WTC11 (cell line): ENCODE data around the gene PLAAT3. TPM values are rescaled to one million over a fixed set of nuclear protein-coding genes. Genes with fewer than 3 reads are reported as not detected.
A peak's percentile ranks its signal among the peaks of the same experiment; 100 is the strongest.

ENCODE experiments used
- ATAC-seq: fragments of 200-7000 bp; cut with Tn5 transposase; 2 replicates; pipeline ENCODE4 v1.10.0; 2021; ENCODE audit warnings: mild to moderate bottlenecking, moderate library complexity
- CTCF ChIA-PET: fragments of 300-600 bp; sonication (Branson Sonifier 250); formaldehyde crosslinking; loops from one replicate; lab custom pipeline; 2021; ENCODE audit warnings: antibody characterized with exemption; lab: Charles Lee
- POLR2A ChIA-PET: fragments of 350-600 bp; sonication (Branson Sonifier 250); formaldehyde crosslinking; loops from one replicate; lab custom pipeline; 2021; ENCODE audit warnings: antibody characterized with exemption; lab: Charles Lee
- DNase-seq: peaks from one replicate; pipeline ENCODE4 v3.0.0; 2021; ENCODE audit warnings: low spot score
- H3K27ac Mint-ChIP-seq: 2 replicates; pipeline ENCODE4 v1.8.0; 2021; ENCODE audit warnings: mixed read lengths
- H3K27me3 Mint-ChIP-seq: 2 replicates; pipeline ENCODE4 v1.8.0; 2021; ENCODE audit warnings: low read depth, mild to moderate bottlenecking, moderate library complexity, mixed read lengths
- H3K36me3 Mint-ChIP-seq: 2 replicates; pipeline ENCODE4 v1.8.0; 2021; ENCODE audit warnings: mixed read lengths
- H3K4me1 Mint-ChIP-seq: 2 replicates; pipeline ENCODE4 v1.8.0; 2022; ENCODE audit warnings: mixed read lengths
- H3K4me3 Mint-ChIP-seq: 2 replicates; pipeline ENCODE4 v1.8.0; 2021; ENCODE audit warnings: mild to moderate bottlenecking, moderate library complexity, mixed read lengths
- H3K9me3 Mint-ChIP-seq: 2 replicates; pipeline ENCODE4 v1.8.0; 2021; ENCODE audit warnings: mixed read lengths
- ELF4 ChIP-seq: sonication (generic); formaldehyde crosslinking; IDR thresholded peaks from 2 replicates; pipeline ENCODE4 v1.8.1; 2022; ENCODE audit warnings: low read depth, mild to moderate bottlenecking, moderate library complexity, missing genetic modification reagents
- FOXK1 ChIP-seq: sonication (generic); formaldehyde crosslinking; IDR thresholded peaks from 2 replicates; pipeline ENCODE4 v1.8.0; 2022; ENCODE audit warnings: mild to moderate bottlenecking, moderate library complexity, missing genetic modification reagents
- FOXP1 ChIP-seq: sonication (generic); formaldehyde crosslinking; IDR thresholded peaks from 2 replicates; pipeline ENCODE4 v1.8.0; 2022; ENCODE audit warnings: missing genetic modification reagents, mild to moderate bottlenecking, moderate library complexity, borderline replicate concordance
- FOXP4 ChIP-seq: sonication (generic); formaldehyde crosslinking; IDR thresholded peaks from 2 replicates; pipeline ENCODE4 v1.8.0; 2022; ENCODE audit warnings: mild to moderate bottlenecking, missing genetic modification reagents
- GABPB1 ChIP-seq: sonication (generic); formaldehyde crosslinking; IDR thresholded peaks from 2 replicates; pipeline ENCODE4 v1.8.1; 2023; ENCODE audit warnings: mild to moderate bottlenecking, missing genetic modification reagents
- GTF2I ChIP-seq: fragments of 250-450 bp; sonication (Bioruptor Pico); conservative IDR thresholded peaks from 2 replicates; pipeline ENCODE4 v1.4.0; 2021; ENCODE audit warnings: mild to moderate bottlenecking
- HMGXB4 ChIP-seq: sonication (generic); formaldehyde crosslinking; IDR thresholded peaks from 2 replicates; pipeline ENCODE4 v1.8.1; 2023; ENCODE audit warnings: mild to moderate bottlenecking, moderate library complexity, missing genetic modification reagents
- JAZF1 ChIP-seq: fragments of 250-450 bp; sonication (Bioruptor Pico); IDR thresholded peaks from 2 replicates; pipeline ENCODE4 v1.9.0; 2021; ENCODE audit warnings: moderate library complexity, mild to moderate bottlenecking, inconsistent platforms
- KAT7 ChIP-seq: sonication (generic); formaldehyde crosslinking; IDR thresholded peaks from 2 replicates; pipeline ENCODE4 v1.8.1; 2023; ENCODE audit warnings: missing genetic modification reagents, mild to moderate bottlenecking, borderline replicate concordance
- MXD4 ChIP-seq: fragments of 250-450 bp; sonication (Bioruptor Pico); IDR thresholded peaks from 2 replicates; pipeline ENCODE4 v1.8.0; 2021; ENCODE audit warnings: mild to moderate bottlenecking, moderate library complexity, borderline replicate concordance
- NFE2L1 ChIP-seq: sonication (generic); formaldehyde crosslinking; IDR thresholded peaks from 2 replicates; pipeline ENCODE4 v1.8.1; 2023; ENCODE audit warnings: missing genetic modification reagents
- NR3C1 ChIP-seq: sonication (generic); formaldehyde crosslinking; conservative IDR thresholded peaks from 2 replicates; pipeline ENCODE4 v1.8.1; 2023; ENCODE audit warnings: low read depth, mild to moderate bottlenecking, missing genetic modification reagents
- OVOL2 ChIP-seq: fragments of 250-450 bp; sonication (Bioruptor Pico); IDR thresholded peaks from 2 replicates; pipeline ENCODE4 v1.9.0; 2021; ENCODE audit warnings: mild to moderate bottlenecking, borderline replicate concordance
- SMAD3 ChIP-seq: sonication (generic); formaldehyde crosslinking; IDR thresholded peaks from 2 replicates; pipeline ENCODE4 v1.8.0; 2022; ENCODE audit warnings: missing genetic modification reagents, mild to moderate bottlenecking, borderline replicate concordance
- TEAD1 ChIP-seq: sonication (generic); formaldehyde crosslinking; IDR thresholded peaks from 2 replicates; pipeline ENCODE4 v1.8.0; 2022; ENCODE audit warnings: mild to moderate bottlenecking, missing genetic modification reagents
- TEAD4 ChIP-seq: sonication (generic); formaldehyde crosslinking; IDR thresholded peaks from 2 replicates; pipeline ENCODE4 v1.8.0; 2022; ENCODE audit warnings: mild to moderate bottlenecking, missing genetic modification reagents
- USF2 ChIP-seq: sonication (generic); formaldehyde crosslinking; IDR thresholded peaks from 2 replicates; pipeline ENCODE4 v1.8.1; 2023; ENCODE audit warnings: mild to moderate bottlenecking, missing genetic modification reagents, moderate library complexity
- ZNF396 ChIP-seq: fragments of 250-450 bp; sonication (Bioruptor Pico); IDR thresholded peaks from 2 replicates; pipeline ENCODE4 v1.8.0; 2021; ENCODE audit warnings: mild to moderate bottlenecking, moderate library complexity, borderline replicate concordance
- ZNF423 ChIP-seq: fragments of 250-450 bp; sonication (Bioruptor Pico); IDR thresholded peaks from 2 replicates; pipeline ENCODE4 v2.1.2; 2022; ENCODE audit warnings: mild to moderate bottlenecking, moderate library complexity
- total RNA-seq: library from RNA; stranded (reverse); gene quantifications from 3 replicates; pipeline ENCODE4 v1.2.3, GENCODE V29; 2021

The PLAAT3 gene
- total RNA-seq, 1 experiment from 2014 or later: 160 TPM

GRCh38 chr11:63590024-63590788, 24.0 kb downstream of the PLAAT3 start:
- POLR2A ChIA-PET: no interaction called here
- peaks cover 86% of the 10 kb centered on the region for H3K36me3 Mint-ChIP-seq
- no peak for DNase-seq
- no peaks in the 10 kb centered on the region for H3K27me3 Mint-ChIP-seq
- no peak overlapping the region for H3K4me3 Mint-ChIP-seq
- TF ChIP-seq MXD4 (CRISPR knock-in tag) (no peak), ZNF423 (CRISPR knock-in tag) (no peak), JAZF1 (CRISPR knock-in tag) (no peak), FOXP4 (CRISPR knock-in tag) (no peak), NR3C1 (no peak), TEAD4 (CRISPR knock-in tag) (no peak), USF2 (CRISPR knock-in tag) (no peak), NFE2L1 (no peak), FOXP1 (CRISPR knock-in tag) (no peak), HMGXB4 (CRISPR knock-in tag) (no peak), ZNF396 (CRISPR knock-in tag) (no peak), FOXK1 (CRISPR knock-in tag) (no peak)
- TF ChIP-seq, all 79 proteins: peak for 0
- peaks cover 12% of the 10 kb centered on the region for H3K4me1 Mint-ChIP-seq
- peak overlapping the region; percentile 56 for H3K27ac Mint-ChIP-seq
- CTCF ChIA-PET: interaction anchor here (0.6 kb wide), 1 partner anchor 248 kb away, joined by 3 read pairs; no protein-coding TSS in a partner anchor
- H3K9me3 Mint-ChIP-seq: peaks cover 4% of the 10 kb centered on the region; the same call in 1 of the 2 replicates
- no peak for ATAC-seq

- POLR2A ChIA-PET: no interaction called here
- peaks cover 85% of the 10 kb centered on the region for H3K36me3 Mint-ChIP-seq
These were observed 25.2 kb downstream of the PLAAT3 start for GRCh38 chr11:63589000-63589399.

GRCh38 chr11:63586451-63587166, 27.6 kb downstream of the PLAAT3 start:
- H3K9me3 Mint-ChIP-seq: peaks cover 25% of the 10 kb centered on the region
- H3K4me1 Mint-ChIP-seq: peaks cover 11% of the 10 kb centered on the region
- H3K27me3 Mint-ChIP-seq: no peaks in the 10 kb centered on the region
- H3K4me3 Mint-ChIP-seq: no peak overlapping the region
- CTCF ChIA-PET: no interaction called here
- TF ChIP-seq OVOL2 (no peak), GABPB1 (CRISPR knock-in tag) (peak; percentile 71), ELF4 (CRISPR knock-in tag) (no peak), TEAD1 (CRISPR knock-in tag) (no peak), KAT7 (CRISPR knock-in tag) (no peak), MXD4 (CRISPR knock-in tag) (no peak)
- H3K36me3 Mint-ChIP-seq: peaks cover 93% of the 10 kb centered on the region
- POLR2A ChIA-PET: interaction anchor here (0.7 kb wide), 1 partner anchor 613 kb away, joined by 4 read pairs; no protein-coding TSS in a partner anchor
- H3K27ac Mint-ChIP-seq: peak overlapping the region; percentile 32; the same call in 1 of the 2 replicates
- ATAC-seq: no peak
- no peak for DNase-seq

More at GRCh38 chr11:63589000-63589399, 25.2 kb downstream of the PLAAT3 start:
- Mint-ChIP-seq H3K27me3 (no peaks in the 10 kb centered on the region), H3K9me3 (peaks cover 5% of the 10 kb centered on the region; the same call in 1 of the 2 replicates), H3K4me1 (peaks cover 8% of the 10 kb centered on the region), H3K27ac (no peak overlapping the region), H3K4me3 (no peak overlapping the region)
- TF ChIP-seq JAZF1 (CRISPR knock-in tag) (no peak), GTF2I (CRISPR knock-in tag) (no peak), SMAD3 (CRISPR knock-in tag) (no peak), GABPB1 (CRISPR knock-in tag) (no peak)
- CTCF ChIA-PET: no interaction called here
- DNase-seq: no peak
- no peak for ATAC-seq
